Measurements from ENCODE around the gene MTG1. TPM values are rescaled to one million over a fixed set of nuclear protein-coding genes. Genes with fewer than 3 reads are reported as not detected.

MTG1 gene
- total RNA-seq, 1 donor, result 31.5 TPM

DNA sequence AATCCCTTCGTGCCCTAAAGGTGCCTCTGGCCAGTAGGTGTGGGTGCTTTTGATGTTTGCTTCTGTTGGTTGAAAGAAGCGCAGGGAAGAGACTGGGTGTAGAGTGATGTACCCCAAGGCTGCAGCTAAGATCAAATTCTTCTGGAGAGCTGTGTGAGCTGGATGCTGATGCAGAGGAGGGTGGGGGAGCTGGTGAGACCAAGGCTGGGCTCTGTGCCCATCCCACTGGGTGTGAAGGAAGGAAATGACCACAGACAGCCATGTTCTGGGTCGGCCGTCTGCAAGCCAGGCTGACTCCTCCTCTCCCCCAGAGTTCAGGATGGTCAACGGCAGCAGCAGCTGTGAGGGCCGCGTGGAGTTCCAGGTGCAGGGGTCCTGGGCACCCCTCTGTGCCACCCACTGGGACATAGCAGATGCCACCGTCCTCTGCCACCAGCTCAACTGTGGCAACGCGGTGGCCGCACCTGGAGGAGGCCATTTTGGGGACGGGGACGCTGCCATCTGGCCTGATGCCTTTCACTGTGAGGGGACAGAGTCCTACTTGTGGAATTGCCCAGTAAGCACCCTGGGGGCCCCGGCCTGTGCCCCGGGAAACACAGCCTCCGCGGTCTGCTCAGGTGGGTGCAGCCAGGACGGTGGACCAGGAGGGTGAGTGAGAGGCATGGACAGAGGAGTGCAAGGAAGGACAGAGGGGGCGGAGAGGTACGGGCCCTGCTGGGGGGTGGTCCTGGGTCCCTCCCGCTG, 64.9 kb downstream of the MTG1 start:
- TF ChIP-seq, protein P1, sequence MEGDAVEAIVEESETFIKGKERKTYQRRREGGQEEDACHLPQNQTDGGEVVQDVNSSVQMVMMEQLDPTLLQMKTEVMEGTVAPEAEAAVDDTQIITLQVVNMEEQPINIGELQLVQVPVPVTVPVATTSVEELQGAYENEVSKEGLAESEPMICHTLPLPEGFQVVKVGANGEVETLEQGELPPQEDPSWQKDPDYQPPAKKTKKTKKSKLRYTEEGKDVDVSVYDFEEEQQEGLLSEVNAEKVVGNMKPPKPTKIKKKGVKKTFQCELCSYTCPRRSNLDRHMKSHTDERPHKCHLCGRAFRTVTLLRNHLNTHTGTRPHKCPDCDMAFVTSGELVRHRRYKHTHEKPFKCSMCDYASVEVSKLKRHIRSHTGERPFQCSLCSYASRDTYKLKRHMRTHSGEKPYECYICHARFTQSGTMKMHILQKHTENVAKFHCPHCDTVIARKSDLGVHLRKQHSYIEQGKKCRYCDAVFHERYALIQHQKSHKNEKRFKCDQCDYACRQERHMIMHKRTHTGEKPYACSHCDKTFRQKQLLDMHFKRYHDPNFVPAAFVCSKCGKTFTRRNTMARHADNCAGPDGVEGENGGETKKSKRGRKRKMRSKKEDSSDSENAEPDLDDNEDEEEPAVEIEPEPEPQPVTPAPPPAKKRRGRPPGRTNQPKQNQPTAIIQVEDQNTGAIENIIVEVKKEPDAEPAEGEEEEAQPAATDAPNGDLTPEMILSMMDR (IDR thresholded peaks at IDR 0.05; ENCODE audit: extremely low read depth, low read depth, low read length), result no peak
- no peaks in the 10 kb centered on the region for H3K27me3 ChIP-seq (ENCODE audit: insufficient read depth, low read length)
- no peak overlapping the region for H3K27ac ChIP-seq (ENCODE audit: low read depth, low read length)
- H3K36me3 ChIP-seq (ENCODE audit: insufficient read depth, low read length), result no peaks in the 10 kb centered on the region
- no peaks in the 10 kb centered on the region for H3K9me3 ChIP-seq (ENCODE audit: low read depth, low read length)
- H2AFZ ChIP-seq (ENCODE audit: low read length), result no peak overlapping the region
- no peaks in the 10 kb centered on the region for H3K4me1 ChIP-seq (ENCODE audit: insufficient read depth, low read length)
- no peaks in the 10 kb centered on the region for H3K79me2 ChIP-seq (ENCODE audit: insufficient read depth, low read length)
- peak; percentile 91 for DNase-seq (ENCODE audit: insufficient read length, low spot score, missing footprints)
- H3K4me2 ChIP-seq (ENCODE audit: insufficient read depth, low read length), result no peak overlapping the region
- H4K20me1 ChIP-seq (ENCODE audit: insufficient read depth, low read length), result no peaks in the 10 kb centered on the region
- no peak overlapping the region for H3K4me3 ChIP-seq (ENCODE audit: insufficient read depth, low read length)

DNA sequence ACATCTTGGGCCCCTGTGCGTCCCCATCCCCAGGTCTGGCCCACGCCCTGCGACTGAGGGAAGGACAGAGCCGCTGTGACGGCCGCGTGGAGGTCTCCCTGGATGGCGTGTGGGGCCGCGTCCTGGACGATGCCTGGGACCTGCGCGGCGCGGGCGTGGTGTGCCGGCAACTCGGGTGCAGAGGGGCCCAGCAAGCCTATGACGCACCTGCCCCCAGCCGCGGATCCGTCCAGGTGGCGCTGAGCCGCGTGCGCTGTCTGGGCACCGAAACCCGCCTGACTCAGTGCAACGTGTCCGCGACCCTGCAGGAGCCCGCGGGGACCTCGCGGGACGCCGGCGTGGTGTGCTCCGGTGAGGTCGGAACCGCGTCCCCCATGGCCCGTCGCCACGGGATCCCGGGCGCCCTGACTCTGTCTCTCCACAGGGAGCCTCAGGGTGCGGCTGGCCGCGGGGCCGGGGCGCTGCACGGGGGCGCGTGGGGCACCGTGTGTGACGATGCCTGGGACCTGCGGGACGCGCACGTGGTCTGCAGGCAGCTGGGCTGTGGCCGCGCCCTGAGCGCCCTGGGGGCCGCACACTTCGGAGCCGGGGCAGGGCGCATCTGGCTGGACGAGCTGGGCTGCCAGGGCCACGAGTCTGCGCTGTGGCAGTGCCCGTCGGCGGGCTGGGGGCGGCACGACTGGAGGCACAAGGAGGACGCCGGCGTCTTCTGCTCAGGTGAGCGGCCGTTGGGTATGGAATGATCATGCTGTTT, 65.7 kb downstream of the MTG1 start:
- TF ChIP-seq, protein P1 (IDR thresholded peaks at IDR 0.05; ENCODE audit: extremely low read depth, low read depth, low read length), result no peak
- no peaks in the 10 kb centered on the region for H3K4me1 ChIP-seq (ENCODE audit: insufficient read depth, low read length)
- H3K4me2 ChIP-seq (ENCODE audit: insufficient read depth, low read length), result no peak overlapping the region
- no peaks in the 10 kb centered on the region for H4K20me1 ChIP-seq (ENCODE audit: insufficient read depth, low read length)
- no peaks in the 10 kb centered on the region for H3K36me3 ChIP-seq (ENCODE audit: insufficient read depth, low read length)
- no peak overlapping the region for H3K27ac ChIP-seq (ENCODE audit: low read depth, low read length)
- H3K9me3 ChIP-seq (ENCODE audit: low read depth, low read length), result no peaks in the 10 kb centered on the region
- no peak overlapping the region for H2AFZ ChIP-seq (ENCODE audit: low read length)
- no peaks in the 10 kb centered on the region for H3K79me2 ChIP-seq (ENCODE audit: insufficient read depth, low read length)
- H3K27me3 ChIP-seq (ENCODE audit: insufficient read depth, low read length), result no peaks in the 10 kb centered on the region
- DNase-seq (ENCODE audit: insufficient read length, low spot score, missing footprints), result peak; percentile 73
- H3K4me3 ChIP-seq (ENCODE audit: insufficient read depth, low read length), result no peak overlapping the region

DNA sequence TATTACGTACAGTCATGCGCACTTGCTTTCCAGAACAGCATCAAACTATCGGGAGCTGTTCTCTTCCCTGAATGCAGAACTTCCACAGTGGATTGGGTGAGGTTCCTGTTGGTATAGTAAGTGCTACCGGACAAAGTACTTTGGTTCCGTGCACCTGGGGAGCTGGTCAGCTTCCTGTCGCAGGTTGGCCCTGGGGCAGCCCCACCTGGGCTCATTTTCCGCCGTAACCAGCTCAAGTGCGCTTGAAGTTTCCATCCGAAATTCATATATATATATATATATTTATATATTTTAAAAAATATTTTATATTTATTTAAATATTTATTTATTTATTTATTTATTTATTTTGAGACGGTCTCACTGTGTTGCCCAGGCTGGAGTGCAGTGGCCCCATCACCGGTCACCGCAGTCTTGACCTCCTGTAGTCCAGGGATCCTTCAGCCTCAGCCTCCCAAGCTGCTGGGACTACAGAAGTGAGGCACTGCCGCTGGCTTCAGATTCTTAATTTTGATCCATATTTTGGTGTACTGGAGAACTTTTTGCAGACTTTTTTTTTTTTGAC, 66.3 kb downstream of the MTG1 start:
- DNase-seq (ENCODE audit: insufficient read length, low spot score, missing footprints), result peak; percentile 17
- no peak overlapping the region for H2AFZ ChIP-seq (ENCODE audit: low read length)
- H3K79me2 ChIP-seq (ENCODE audit: insufficient read depth, low read length), result no peaks in the 10 kb centered on the region
- no peaks in the 10 kb centered on the region for H3K9me3 ChIP-seq (ENCODE audit: low read depth, low read length)
- H3K4me2 ChIP-seq (ENCODE audit: insufficient read depth, low read length), result no peak overlapping the region
- H3K4me3 ChIP-seq (ENCODE audit: insufficient read depth, low read length), result no peak overlapping the region
- H3K36me3 ChIP-seq (ENCODE audit: insufficient read depth, low read length), result no peaks in the 10 kb centered on the region
- no peaks in the 10 kb centered on the region for H3K4me1 ChIP-seq (ENCODE audit: insufficient read depth, low read length)
- H3K27me3 ChIP-seq (ENCODE audit: insufficient read depth, low read length), result no peaks in the 10 kb centered on the region
- no peak overlapping the region for H3K27ac ChIP-seq (ENCODE audit: low read depth, low read length)
- TF ChIP-seq, protein P1 (IDR thresholded peaks at IDR 0.05; ENCODE audit: extremely low read depth, low read depth, low read length), result no peak
- no peaks in the 10 kb centered on the region for H4K20me1 ChIP-seq (ENCODE audit: insufficient read depth, low read length)

DNA sequence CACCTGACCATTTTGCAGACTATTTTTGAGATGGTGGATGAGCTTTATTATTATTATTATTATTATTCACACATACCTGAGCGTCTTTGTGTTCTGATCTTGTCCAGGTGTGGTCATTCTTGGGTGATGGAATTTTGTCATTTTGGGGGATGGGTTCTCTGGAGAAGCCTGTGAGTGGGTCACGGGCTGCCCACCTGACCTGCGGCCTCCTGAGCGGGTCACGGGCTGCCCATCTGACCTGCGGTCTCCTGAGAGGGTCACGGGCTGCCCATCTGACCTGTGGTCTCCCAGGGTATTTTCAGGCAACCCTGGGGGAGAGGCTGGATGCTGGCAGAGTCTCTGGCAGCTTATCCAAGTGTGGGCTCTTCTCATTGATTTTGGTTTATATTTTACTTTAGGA, 67.1 kb downstream of the MTG1 start:
- Histone ChIP-seq H4K20me1 (ENCODE audit: insufficient read depth, low read length) (no peaks in the 10 kb centered on the region), H3K27ac (ENCODE audit: low read depth, low read length) (no peak overlapping the region), H3K9me3 (ENCODE audit: low read depth, low read length) (no peaks in the 10 kb centered on the region), H3K27me3 (ENCODE audit: insufficient read depth, low read length) (no peaks in the 10 kb centered on the region), H3K4me1 (ENCODE audit: insufficient read depth, low read length) (no peaks in the 10 kb centered on the region), H3K79me2 (ENCODE audit: insufficient read depth, low read length) (no peaks in the 10 kb centered on the region), H3K4me2 (ENCODE audit: insufficient read depth, low read length) (no peak overlapping the region), H3K4me3 (ENCODE audit: insufficient read depth, low read length) (no peak overlapping the region), H3K36me3 (ENCODE audit: insufficient read depth, low read length) (no peaks in the 10 kb centered on the region), H2AFZ (ENCODE audit: low read length) (no peak overlapping the region)
- TF ChIP-seq, protein P1 (IDR thresholded peaks at IDR 0.05; ENCODE audit: extremely low read depth, low read depth, low read length), result no peak
- DNase-seq (ENCODE audit: insufficient read length, low spot score, missing footprints), result peak; percentile 78

All from osteoblast (primary cell).